Measurements from ENCODE around the gene ZNF219. TPM values are rescaled to one million over a fixed set of nuclear protein-coding genes. Genes with fewer than 3 reads are reported as not detected.

The ZNF219 gene
- total RNA-seq, 2 donors from 2014 or later: 44.0 to 79.6 TPM

DNA sequence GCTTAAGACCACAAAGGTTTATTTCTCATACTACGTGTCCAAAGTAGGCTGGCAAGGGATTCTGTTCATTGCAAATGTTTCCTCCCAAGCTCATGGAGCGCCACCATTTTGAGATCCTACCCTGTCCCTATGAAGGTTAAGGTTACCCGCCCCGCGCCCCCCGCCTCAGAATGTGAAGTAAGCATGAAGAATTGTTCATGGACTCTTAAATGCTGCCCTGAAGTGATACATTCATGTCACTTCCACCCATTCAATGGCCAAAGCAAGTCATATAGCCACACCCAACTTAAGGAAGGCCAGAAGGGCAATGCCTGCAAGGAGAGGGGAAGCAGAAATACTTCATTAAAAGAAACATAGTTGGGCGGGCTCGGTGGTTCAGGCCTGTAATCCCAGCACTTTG lies 6.6 kb upstream of the ZNF219 start:
- H3K27ac ChIP-seq: peak overlapping the region; percentile 99
- H3K4me3 ChIP-seq: no peak overlapping the region
- H3K9me3 ChIP-seq: no peaks in the 10 kb centered on the region
- no peaks in the 10 kb centered on the region for H3K27me3 ChIP-seq
- no peaks in the 10 kb centered on the region for H3K36me3 ChIP-seq
- peaks cover 15% of the 10 kb centered on the region for H3K4me1 ChIP-seq
- DNase-seq: peak; percentile 54
- intact Hi-C loops (cut with DNase I): loop anchor here (5.0 kb wide), 1 partner anchor 38 kb away; no protein-coding TSS in a partner anchor
- TF ChIP-seq, protein P1, sequence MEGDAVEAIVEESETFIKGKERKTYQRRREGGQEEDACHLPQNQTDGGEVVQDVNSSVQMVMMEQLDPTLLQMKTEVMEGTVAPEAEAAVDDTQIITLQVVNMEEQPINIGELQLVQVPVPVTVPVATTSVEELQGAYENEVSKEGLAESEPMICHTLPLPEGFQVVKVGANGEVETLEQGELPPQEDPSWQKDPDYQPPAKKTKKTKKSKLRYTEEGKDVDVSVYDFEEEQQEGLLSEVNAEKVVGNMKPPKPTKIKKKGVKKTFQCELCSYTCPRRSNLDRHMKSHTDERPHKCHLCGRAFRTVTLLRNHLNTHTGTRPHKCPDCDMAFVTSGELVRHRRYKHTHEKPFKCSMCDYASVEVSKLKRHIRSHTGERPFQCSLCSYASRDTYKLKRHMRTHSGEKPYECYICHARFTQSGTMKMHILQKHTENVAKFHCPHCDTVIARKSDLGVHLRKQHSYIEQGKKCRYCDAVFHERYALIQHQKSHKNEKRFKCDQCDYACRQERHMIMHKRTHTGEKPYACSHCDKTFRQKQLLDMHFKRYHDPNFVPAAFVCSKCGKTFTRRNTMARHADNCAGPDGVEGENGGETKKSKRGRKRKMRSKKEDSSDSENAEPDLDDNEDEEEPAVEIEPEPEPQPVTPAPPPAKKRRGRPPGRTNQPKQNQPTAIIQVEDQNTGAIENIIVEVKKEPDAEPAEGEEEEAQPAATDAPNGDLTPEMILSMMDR (IDR thresholded peaks at IDR 0.05): no peak
- peak overlapping the region in 1 of 2 donors; percentile 82 for H3K9ac ChIP-seq (ENCODE audit: low read depth in 2 of 2, low read length in 2 of 2)

DNA sequence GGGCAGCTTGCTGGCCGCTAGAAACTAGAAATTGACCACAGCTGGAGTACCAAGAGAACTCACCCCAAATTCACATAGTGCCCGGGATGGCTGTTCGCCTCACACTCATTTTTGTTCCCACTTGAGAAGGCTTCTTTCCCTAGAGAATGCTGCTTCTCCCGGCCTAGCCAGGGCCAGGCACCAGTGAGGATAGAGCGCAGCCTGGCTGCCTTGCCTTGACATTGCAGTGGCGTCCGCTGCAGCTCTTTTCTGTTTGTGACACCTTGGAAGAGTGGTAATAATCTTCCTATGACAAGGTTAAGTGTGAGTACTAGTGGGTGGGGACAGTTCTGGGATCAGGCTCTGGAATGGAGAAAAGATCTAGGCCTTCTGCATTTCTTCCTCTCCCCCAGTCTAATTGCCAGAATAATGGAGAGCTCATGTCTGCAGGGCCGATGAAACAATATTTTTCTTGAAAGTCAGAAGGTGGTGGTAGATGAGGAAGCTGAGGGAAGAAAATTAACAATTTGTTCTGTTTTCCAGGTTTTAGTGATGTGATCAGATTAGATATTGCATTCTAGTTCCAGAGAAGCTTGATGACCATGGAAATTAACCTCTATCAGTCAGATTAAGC lies 6.1 kb upstream of the ZNF219 start:
- peak; percentile 85 for DNase-seq
- Histone ChIP-seq H3K9ac (ENCODE audit: low read depth in 2 of 2, low read length in 2 of 2) (peak overlapping the region; percentile 82 to 90), H3K9me3 (no peaks in the 10 kb centered on the region), H3K4me1 (peaks cover 15% of the 10 kb centered on the region), H3K27ac (peak overlapping the region; percentile 99), H3K4me3 (peak overlapping the region; percentile 62), H3K36me3 (no peaks in the 10 kb centered on the region), H3K27me3 (no peaks in the 10 kb centered on the region)
- intact Hi-C loops (cut with DNase I): loop anchor here (5.0 kb wide), 1 partner anchor 37 kb away; no protein-coding TSS in a partner anchor
- TF ChIP-seq, protein P1 (IDR thresholded peaks at IDR 0.05): peak; percentile 89

DNA sequence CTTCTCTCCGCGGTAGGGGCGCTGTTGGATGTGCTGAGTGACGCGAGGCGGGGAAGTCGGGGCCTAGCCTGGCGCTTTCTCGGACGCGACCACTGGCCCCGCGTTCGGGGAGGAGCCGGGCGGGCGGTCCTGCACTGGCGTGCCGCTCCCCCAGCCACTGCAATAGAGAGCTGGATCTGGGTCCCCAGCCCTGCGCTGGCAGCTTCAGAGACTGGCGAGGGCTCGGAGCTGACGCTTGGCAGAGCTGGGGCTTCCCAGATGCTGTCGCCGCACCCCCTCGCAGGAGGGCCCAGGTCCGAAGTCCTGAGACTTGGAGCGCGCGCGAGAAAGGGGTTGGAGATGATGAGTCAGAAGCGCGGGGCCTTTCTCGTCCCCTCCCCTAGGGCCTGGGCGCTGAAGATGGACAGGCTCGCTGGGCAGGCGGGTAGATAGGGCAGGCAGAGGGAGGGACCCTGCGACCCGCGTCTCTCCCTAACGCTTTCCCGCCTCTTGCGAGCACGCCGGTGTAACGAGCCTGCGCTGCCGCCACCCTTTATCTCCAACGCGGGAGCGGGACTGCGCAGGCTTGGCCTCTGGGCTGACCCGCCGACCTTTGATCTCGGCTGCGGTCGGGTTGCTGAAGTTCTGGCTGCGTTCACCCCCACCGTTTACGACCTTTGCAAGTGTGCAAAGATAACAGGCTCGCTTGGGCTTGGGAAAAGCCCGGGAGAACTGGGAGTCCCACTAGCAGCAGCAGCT lies 5.4 kb upstream of the ZNF219 start:
- H3K9me3 ChIP-seq: no peaks in the 10 kb centered on the region
- peak overlapping the region; percentile 99 for H3K27ac ChIP-seq
- no peaks in the 10 kb centered on the region for H3K27me3 ChIP-seq
- H3K36me3 ChIP-seq: no peaks in the 10 kb centered on the region
- H3K9ac ChIP-seq (ENCODE audit: low read depth in 2 of 2, low read length in 2 of 2): peak overlapping the region; percentile 82 to 90
- intact Hi-C loops (cut with DNase I): no loop called here
- TF ChIP-seq, protein P1 (IDR thresholded peaks at IDR 0.05): peak; percentile 73
- peak; percentile 96 for DNase-seq
- peaks cover 21% of the 10 kb centered on the region for H3K4me1 ChIP-seq
- peak overlapping the region; percentile 62 for H3K4me3 ChIP-seq

DNA sequence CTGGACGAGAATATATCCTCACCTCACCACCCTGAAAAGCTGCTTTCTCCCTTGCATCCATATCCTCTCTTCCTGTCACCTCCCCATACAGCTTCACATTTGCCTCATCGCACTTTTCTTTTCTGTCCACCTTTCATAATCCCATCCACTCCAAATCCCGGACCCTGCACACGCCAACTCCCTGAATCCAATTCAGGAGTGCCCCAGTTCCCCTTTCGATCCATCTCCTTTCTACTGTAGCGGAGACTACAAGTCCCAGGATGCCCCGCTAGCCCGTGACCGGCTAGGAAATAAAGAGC lies 4.9 kb upstream of the ZNF219 start:
- no peaks in the 10 kb centered on the region for H3K36me3 ChIP-seq
- TF ChIP-seq, protein P1 (IDR thresholded peaks at IDR 0.05): no peak
- H3K27ac ChIP-seq: peak overlapping the region; percentile 99
- H3K4me1 ChIP-seq: peaks cover 22% of the 10 kb centered on the region
- H3K4me3 ChIP-seq: peak overlapping the region; percentile 62
- peak overlapping the region; percentile 19 to 82 for H3K9ac ChIP-seq (ENCODE audit: low read depth in 2 of 2, low read length in 2 of 2)
- no peaks in the 10 kb centered on the region for H3K9me3 ChIP-seq
- no peaks in the 10 kb centered on the region for H3K27me3 ChIP-seq
- DNase-seq: no peak
- intact Hi-C loops (cut with DNase I): no loop called here

- Histone ChIP-seq H3K9me3 (no peaks in the 10 kb centered on the region), H3K36me3 (no peaks in the 10 kb centered on the region), H3K27me3 (no peaks in the 10 kb centered on the region), H3K9ac (ENCODE audit: low read depth in 2 of 2, low read length in 2 of 2) (peak overlapping the region; percentile 19 to 82), H3K27ac (peak overlapping the region; percentile 99), H3K4me1 (peaks cover 22% of the 10 kb centered on the region), H3K4me3 (peak overlapping the region; percentile 62)
- DNase-seq: peak; percentile 72
- TF ChIP-seq, protein P1 (IDR thresholded peaks at IDR 0.05): no peak
- intact Hi-C loops (cut with DNase I): no loop called here
These were observed 4.3 kb upstream of the ZNF219 start for GRCh38 chr14:21102521-21103410.
